Left ventricle myocardium inferior (tissue), 1 donor: ENCODE measurements around the gene TMX1. TPM values are rescaled to one million over a fixed set of nuclear protein-coding genes. Genes with fewer than 3 reads are reported as not detected.
"Not testable (repeated sequence)": the region's sequence is repeated elsewhere in the genome, so short reads cannot be mapped to it uniquely, and the experiment has no call there.

Source experiments
- DNase-seq: peaks from one replicate; pipeline ENCODE4 v3.0.0-alpha.2; 2020
- H3K27ac ChIP-seq: fragments of 200-600 bp; replicated peaks from 2 replicates; pipeline ENCODE4 v1.8.0; 2021
- H3K27me3 ChIP-seq: fragments of 200-600 bp; 2 replicates; pipeline ENCODE4 v1.8.0; 2021; ENCODE audit warnings: low read depth
- H3K36me3 ChIP-seq: fragments of 200-600 bp; 2 replicates; pipeline ENCODE4 v1.8.0; 2021
- H3K4me1 ChIP-seq: fragments of 200-600 bp; 2 replicates; pipeline ENCODE4 v1.8.0; 2021
- H3K4me3 ChIP-seq: fragments of 200-600 bp; 2 replicates; pipeline ENCODE4 v1.8.0; 2021; ENCODE audit warnings: mild to moderate bottlenecking, moderate library complexity
- H3K9me3 ChIP-seq: fragments of 200-600 bp; replicated peaks from 2 replicates; pipeline ENCODE4 v1.8.0; 2021
- intact Hi-C: fragments of 100-400 bp; cut with micrococcal nuclease; formaldehyde crosslinking; loops from one replicate; pipeline ENCODE4 v1.11.0; 2022
- total RNA-seq: library from RNA; stranded (reverse); fragmentation: NEBNext Ultra II Directional; extraction: Animal tissue kit (Norgen Biotek cat#: 25700); gene quantifications from one replicate; pipeline ENCODE4 v1.2.1, GENCODE V29; 2021
- TF ChIP-seq, protein P1 (sequence below): fragments of 200-600 bp; IDR thresholded peaks from 2 replicates; pipeline ENCODE4 v1.8.0; 2021; ENCODE audit warnings: antibody characterized with exemption, mild to moderate bottlenecking, borderline replicate concordance
- donor health status: DM: no; HTN: yes; CAD: no; lungs with severe emphysema.

TMX1 gene
- total RNA-seq, 1 donor from 2014 or later = 8.6 TPM

DNA sequence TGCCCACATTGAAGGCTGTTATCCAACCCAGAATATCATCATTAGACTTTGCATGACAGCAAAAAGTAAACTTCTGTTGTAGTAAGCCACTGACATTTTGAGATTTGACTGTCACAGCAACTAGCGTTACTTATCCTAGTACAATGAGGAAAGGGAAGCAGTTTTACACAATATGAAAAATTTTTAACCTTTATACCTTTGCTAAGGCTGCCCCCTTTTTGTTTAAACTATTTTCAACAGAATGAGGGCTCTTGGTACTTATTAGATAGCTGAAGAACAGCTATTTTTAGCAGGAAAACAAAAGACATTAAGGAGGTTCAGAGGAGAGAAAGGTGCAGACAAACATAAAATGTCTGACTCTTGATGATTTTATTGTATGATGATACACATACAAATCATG lies 23.4 kb upstream of the TMX1 start:
- Histone ChIP-seq H3K27me3 (no peaks in the 10 kb centered on the region), H3K4me3 (no peak overlapping the region), H3K36me3 (no peaks in the 10 kb centered on the region), H3K9me3 (peaks cover 4% of the 10 kb centered on the region), H3K27ac (no peak overlapping the region), H3K4me1 (no peaks in the 10 kb centered on the region)
- intact Hi-C loops = no loop called here
- DNase-seq = no peak
- TF ChIP-seq, protein P1, sequence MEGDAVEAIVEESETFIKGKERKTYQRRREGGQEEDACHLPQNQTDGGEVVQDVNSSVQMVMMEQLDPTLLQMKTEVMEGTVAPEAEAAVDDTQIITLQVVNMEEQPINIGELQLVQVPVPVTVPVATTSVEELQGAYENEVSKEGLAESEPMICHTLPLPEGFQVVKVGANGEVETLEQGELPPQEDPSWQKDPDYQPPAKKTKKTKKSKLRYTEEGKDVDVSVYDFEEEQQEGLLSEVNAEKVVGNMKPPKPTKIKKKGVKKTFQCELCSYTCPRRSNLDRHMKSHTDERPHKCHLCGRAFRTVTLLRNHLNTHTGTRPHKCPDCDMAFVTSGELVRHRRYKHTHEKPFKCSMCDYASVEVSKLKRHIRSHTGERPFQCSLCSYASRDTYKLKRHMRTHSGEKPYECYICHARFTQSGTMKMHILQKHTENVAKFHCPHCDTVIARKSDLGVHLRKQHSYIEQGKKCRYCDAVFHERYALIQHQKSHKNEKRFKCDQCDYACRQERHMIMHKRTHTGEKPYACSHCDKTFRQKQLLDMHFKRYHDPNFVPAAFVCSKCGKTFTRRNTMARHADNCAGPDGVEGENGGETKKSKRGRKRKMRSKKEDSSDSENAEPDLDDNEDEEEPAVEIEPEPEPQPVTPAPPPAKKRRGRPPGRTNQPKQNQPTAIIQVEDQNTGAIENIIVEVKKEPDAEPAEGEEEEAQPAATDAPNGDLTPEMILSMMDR = no peak

DNA sequence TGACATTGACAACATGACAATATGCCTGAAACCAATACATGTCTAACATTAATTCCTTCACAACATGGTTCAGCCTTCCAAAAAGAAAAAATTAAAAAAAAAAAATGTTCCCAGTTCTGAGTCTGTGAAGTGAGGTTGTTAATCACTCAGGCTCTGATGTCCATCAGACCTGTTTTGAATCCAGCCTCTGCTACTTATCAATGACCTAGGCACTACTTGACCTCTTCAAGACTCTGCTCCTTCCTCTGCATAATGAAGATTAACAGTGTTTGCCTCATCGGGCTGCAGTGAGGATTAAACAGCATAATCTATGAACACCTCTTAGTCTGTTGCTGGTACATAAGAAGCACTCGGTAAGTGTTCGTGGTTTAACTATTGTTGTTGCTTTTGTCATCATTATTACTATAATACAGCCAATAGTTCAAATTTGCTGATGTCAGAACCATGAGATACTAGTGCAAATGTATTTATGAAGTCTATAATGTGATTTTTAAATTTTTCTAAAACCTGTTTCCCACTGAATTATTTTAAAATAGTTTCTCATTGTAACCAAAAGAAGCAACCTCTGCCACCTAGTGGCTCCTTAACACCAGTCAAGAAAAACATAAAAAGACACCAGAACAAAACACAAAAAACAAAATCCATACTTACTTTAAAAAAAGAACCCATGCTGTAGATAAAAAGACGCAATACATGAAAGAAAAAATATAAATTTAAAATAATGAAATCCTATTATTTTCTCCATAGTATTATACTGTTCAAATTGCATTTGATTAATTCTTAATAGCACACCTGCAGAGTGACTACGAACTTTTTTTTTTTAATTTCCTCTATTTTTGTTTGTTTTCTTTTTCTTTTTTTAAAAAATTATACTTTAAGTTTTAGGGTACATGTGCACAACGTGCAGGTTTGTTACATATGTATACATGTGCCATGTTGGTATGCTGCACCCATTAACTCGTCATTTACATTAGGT lies 20.3 kb upstream of the TMX1 start:
- Histone ChIP-seq H3K4me1 (no peaks in the 10 kb centered on the region), H3K36me3 (no peaks in the 10 kb centered on the region), H3K27ac (no peak overlapping the region), H3K9me3 (peaks cover 2% of the 10 kb centered on the region), H3K4me3 (no peak overlapping the region), H3K27me3 (no peaks in the 10 kb centered on the region)
- DNase-seq = no peak
- TF ChIP-seq, protein P1 = peak; percentile 66
- intact Hi-C loops = no loop called here

DNA sequence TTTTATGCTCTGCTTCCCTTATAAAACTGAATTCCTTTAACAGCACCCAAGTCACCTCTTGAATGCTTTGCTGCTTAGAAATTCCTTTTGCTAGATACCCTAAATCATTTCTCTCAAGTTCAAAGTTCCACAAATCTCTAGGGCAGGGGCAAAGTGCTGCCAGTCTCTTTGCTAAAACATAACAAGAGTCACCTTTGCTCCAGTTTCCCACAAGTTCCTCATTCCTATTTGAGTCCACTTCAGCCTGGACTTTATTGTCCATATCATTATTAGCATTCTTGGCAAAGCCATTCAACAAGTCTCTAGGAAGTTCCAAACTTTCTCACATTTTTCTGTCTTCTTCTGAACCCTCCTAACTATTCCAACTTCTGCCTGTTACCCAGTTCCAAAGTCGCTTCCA lies 16.6 kb upstream of the TMX1 start:
- H3K36me3 ChIP-seq, H3K27ac ChIP-seq, H3K4me1 ChIP-seq, H3K4me3 ChIP-seq, H3K27me3 ChIP-seq, DNase-seq, intact Hi-C loops, H3K9me3 ChIP-seq: not testable (repeated sequence)

DNA sequence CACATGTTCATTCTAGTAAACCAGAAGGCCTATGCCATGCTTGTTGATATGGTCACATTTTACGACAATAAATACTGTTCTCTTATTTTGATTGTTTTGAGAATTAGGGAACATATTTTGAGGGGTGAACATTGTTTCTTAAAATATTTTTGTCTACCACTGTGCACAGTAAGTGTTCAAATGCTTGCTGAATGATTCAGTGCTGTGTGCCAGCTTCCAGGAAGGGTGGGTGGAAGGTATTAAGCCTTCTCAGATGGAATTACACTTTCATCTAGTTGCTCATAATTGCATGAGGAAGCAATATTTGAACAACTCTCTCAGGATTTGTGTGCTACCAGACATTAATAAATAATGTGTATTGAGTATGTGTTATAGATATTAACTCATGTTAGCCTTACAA lies 15.5 kb upstream of the TMX1 start:
- intact Hi-C loops = no loop called here
- H3K27ac ChIP-seq = no peak overlapping the region
- H3K27me3 ChIP-seq = no peaks in the 10 kb centered on the region
- H3K4me3 ChIP-seq = no peak overlapping the region
- no peaks in the 10 kb centered on the region for H3K36me3 ChIP-seq
- H3K4me1 ChIP-seq = no peaks in the 10 kb centered on the region
- TF ChIP-seq, protein P1 = no peak
- H3K9me3 ChIP-seq = no peaks in the 10 kb centered on the region
- DNase-seq = no peak

DNA sequence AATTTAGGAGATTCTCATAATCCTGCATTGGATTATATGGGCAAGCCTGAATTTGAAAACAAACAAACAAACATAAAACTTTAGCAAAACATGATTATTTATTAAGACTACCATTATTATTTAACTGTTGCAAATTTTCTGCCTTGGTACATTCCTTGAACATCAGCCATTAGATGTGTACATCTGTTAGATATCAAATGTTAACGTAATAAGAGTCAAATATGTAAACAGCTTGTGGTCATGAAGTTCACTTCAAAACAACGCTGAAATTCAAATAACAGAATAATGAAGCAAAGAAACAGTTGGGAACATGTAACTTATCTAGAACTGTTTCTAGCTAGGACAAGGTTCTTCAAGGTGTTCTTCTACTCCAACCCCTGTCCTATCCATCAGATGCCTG lies 14.3 kb upstream of the TMX1 start:
- no peaks in the 10 kb centered on the region for H3K36me3 ChIP-seq
- intact Hi-C loops = loop anchor here (5.0 kb wide), 1 partner anchor 273 kb away; no protein-coding TSS in a partner anchor

More for the DNA sequence above, 14.3 kb upstream of the TMX1 start:
- H3K27me3 ChIP-seq = no peaks in the 10 kb centered on the region
- DNase-seq = no peak
- no peaks in the 10 kb centered on the region for H3K9me3 ChIP-seq
- no peak overlapping the region for H3K4me3 ChIP-seq
- no peaks in the 10 kb centered on the region for H3K4me1 ChIP-seq
- no peak overlapping the region for H3K27ac ChIP-seq
- TF ChIP-seq, protein P1 = no peak
